Heart left ventricle (tissue), 16 donors: Measurements from ENCODE around the gene MITD1. TPM values are rescaled to one million over a fixed set of nuclear protein-coding genes. Genes with fewer than 3 reads are reported as not detected.
"Not testable (repeated sequence)": the region's sequence is repeated elsewhere in the genome, so short reads cannot be mapped to it uniquely, and the experiment has no call there.

ENCODE experiments used
- ATAC-seq, 4 donors: fragments of 200-7000 bp; cut with Tn5 transposase; one replicate each; pipeline ENCODE4 v1.9.1; 2020 to 2022; ENCODE audit warnings: moderate library complexity in 4 of 4, mild to moderate bottlenecking in 3 of 4, moderate number of reproducible peaks in 1 of 4
- DNase-seq, 5 donors: peaks; one replicate each; pipeline ENCODE4 v3.0.0-alpha.2; 2020
- H3K27ac ChIP-seq, 12 donors: fragments of 200-600 bp; sonication (generic) in 4 of 12; one replicate each; pipeline versions ENCODE4 v1.5.0 to v1.8.0; 2016 to 2022; ENCODE audit warnings: mild to moderate bottlenecking in 2 of 12
- H3K27me3 ChIP-seq, 9 donors: fragments of 200-600 bp; sonication (generic) in 2 of 9; one replicate each; pipeline versions ENCODE4 v1.5.1 to v1.8.0; 2016 to 2022; ENCODE audit warnings: mild to moderate bottlenecking in 3 of 9
- H3K36me3 ChIP-seq, 9 donors: fragments of 200-600 bp; sonication (generic) in 2 of 9; one replicate each; pipeline versions ENCODE4 v1.5.0 to v1.8.0; 2018 to 2022; ENCODE audit warnings: mild to moderate bottlenecking in 2 of 9
- H3K4me1 ChIP-seq, 12 donors: fragments of 200-600 bp; sonication (generic) in 4 of 12; one replicate each; pipeline versions ENCODE4 v1.5.0 to v1.8.0; 2016 to 2022; ENCODE audit warnings: mild to moderate bottlenecking in 3 of 12
- H3K4me3 ChIP-seq, 12 donors: fragments of 200-600 bp; sonication (generic) in 4 of 12; one replicate each; pipeline versions ENCODE4 v1.5.0 to v1.8.0; 2017 to 2022; ENCODE audit warnings: mild to moderate bottlenecking in 9 of 12, moderate library complexity in 4 of 12
- H3K9me3 ChIP-seq, 12 donors: fragments of 200-600 bp; sonication (generic) in 4 of 12; one replicate each; pipeline versions ENCODE4 v1.5.0 to v1.8.0; 2016 to 2022; ENCODE audit warnings: mild to moderate bottlenecking in 1 of 12
- POLR2A ChIP-seq, 2 donors: fragments of 450-650 bp; IDR thresholded peaks; one replicate each; pipeline ENCODE4 v1.6.1; 2017; ENCODE audit warnings: antibody characterized with exemption in 2 of 2, mild to moderate bottlenecking in 2 of 2, moderate library complexity in 2 of 2
- WGBS, 4 donors: extraction: QIAGEN DNeasy Blood & Tissue Kit in 2 of 4; methylation state at CpG; one replicate each; pipeline versions ENCODE4 v1.1.5 to v1.1.7; 2013 to 2018; 5-methylcytosine and 5-hydroxymethylcytosine counted together
- intact Hi-C, 10 donors: fragments of 100-400 bp; cut with DNase I; formaldehyde crosslinking; loops; one replicate each; pipeline versions ENCODE4 v1.11.1 to v1.14.2; 2022
- polyA plus RNA-seq, 2 donors: library from polyadenylated mRNA; stranded (reverse); fragments of 200-250 nt; gene quantifications; one replicate each; pipeline ENCODE4 v1.2.3, GENCODE V29; 2013
- total RNA-seq, 9 donors: library from RNA; depleted of rRNA in 2 of 9; stranded (reverse); fragments of >200 nt in 2 of 9; fragmentation: NEBNext Ultra II Directional in 3 of 9; extraction: Animal tissue kit (Norgen Biotek cat#: 25700) in 3 of 9; gene quantifications; one replicate each; pipeline versions ENCODE4 v1.1.0 to v1.2.4, GENCODE V29; 2016 to 2023
- TF ChIP-seq, protein P1 (sequence below), 12 donors: fragments of 200-600 bp; sonication (generic) in 4 of 12; IDR thresholded peaks; one replicate each; pipeline versions ENCODE4 v1.5.0 to v1.8.0; 2018 to 2022; ENCODE audit warnings: antibody characterized with exemption in 12 of 12, mild to moderate bottlenecking in 5 of 12
- donor health status: ischemic (EF 13 %, LVEDD 7.1; RV severe dilation, severe dysfunction).
- donor health status: healthy with polysubstance abuse.
- donor health status: DM: no; HTN: yes; CAD: no.
- donor health status: DM: no; HTN: no; CAD: no.
- donor health status: ischemic (EF 25% LVEDD 6.9; RV normal size, moderate dysfunction).
- donor health status: ischemic (EF 25% LVEDD 5.7; RV mildly dilated, moderate dysfunction).
- donor health status: healthy.
- donor health status: DM: yes; HTN: yes; CAD: no.
- donor health status: ischemic (EF 35%, LVEDD 5.7; RV mildly dilated, moderate dysfunction).
- donor health status: nonischemic (EF 11% LVEDD 7.7; RV severe dilation, severe dysfunction).
- donor health status: DM: yes; HTN: yes; CAD: no.
- donor health status: PGD.
- donor health status: ischemic (EF 29% LVEDD 5.4; RV normal size, mild dysfunction).
- donor health status: nonischemic (EF 23%, LVEDD 6.1; RV moderate dilation, normal function).

MITD1 gene
- total and polyA plus RNA-seq, 11 donors: 8.4 to 22.6 (median 14.1) TPM

DNA sequence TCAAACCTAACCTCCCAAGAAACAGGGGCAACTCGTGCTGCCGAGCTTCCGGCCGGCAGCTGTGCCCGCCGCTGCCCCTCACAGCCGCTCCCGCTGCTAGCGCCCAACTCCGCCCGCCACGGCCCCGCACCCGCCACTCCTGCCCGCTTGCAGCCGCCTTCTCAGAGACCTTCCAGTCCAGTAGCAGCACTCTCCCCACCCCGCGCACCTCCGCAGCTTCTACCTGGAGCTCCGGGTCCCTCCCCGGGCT lies 40.1 kb downstream of the MITD1 start:
- DNase-seq (no peak), ATAC-seq (peak; percentile 36 to 72 (median 64))
- no peaks in the 10 kb centered on the region for H3K9me3 ChIP-seq
- peaks cover 0 to 15% (median 4%) of the 10 kb centered on the region in 12 donors for H3K4me1 ChIP-seq
- intact Hi-C loops: loop anchor here in 1 of 10 donors (2.0 to 5.0 kb wide), 2 partner anchors 14 to 42 kb away; partner anchors contain the start of genes LIPT1, MITD1, MRPL30 and TSGA10
- H3K27me3 ChIP-seq: no peaks in the 10 kb centered on the region
- H3K27ac ChIP-seq: peak overlapping the region in 10 of 12 donors; percentile 43 to 88 (median 79)
- TF ChIP-seq, protein P1, sequence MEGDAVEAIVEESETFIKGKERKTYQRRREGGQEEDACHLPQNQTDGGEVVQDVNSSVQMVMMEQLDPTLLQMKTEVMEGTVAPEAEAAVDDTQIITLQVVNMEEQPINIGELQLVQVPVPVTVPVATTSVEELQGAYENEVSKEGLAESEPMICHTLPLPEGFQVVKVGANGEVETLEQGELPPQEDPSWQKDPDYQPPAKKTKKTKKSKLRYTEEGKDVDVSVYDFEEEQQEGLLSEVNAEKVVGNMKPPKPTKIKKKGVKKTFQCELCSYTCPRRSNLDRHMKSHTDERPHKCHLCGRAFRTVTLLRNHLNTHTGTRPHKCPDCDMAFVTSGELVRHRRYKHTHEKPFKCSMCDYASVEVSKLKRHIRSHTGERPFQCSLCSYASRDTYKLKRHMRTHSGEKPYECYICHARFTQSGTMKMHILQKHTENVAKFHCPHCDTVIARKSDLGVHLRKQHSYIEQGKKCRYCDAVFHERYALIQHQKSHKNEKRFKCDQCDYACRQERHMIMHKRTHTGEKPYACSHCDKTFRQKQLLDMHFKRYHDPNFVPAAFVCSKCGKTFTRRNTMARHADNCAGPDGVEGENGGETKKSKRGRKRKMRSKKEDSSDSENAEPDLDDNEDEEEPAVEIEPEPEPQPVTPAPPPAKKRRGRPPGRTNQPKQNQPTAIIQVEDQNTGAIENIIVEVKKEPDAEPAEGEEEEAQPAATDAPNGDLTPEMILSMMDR (IDR thresholded peaks at IDR 0.05): no peak
- TF ChIP-seq POLR2A (IDR thresholded peaks at IDR 0.05): peak in 1 of 2 donors; percentile 18
- H3K4me3 ChIP-seq: peak overlapping the region; percentile 62 to 99 (median 91)
- no peaks in the 10 kb centered on the region for H3K36me3 ChIP-seq
- WGBS, 4 donors: 0 to 2% (median 1%) methylated on average over 5 to 21 of the region's 21 CpGs

- no peak for ATAC-seq
- Histone ChIP-seq H3K9me3 (no peaks in the 10 kb centered on the region), H3K4me1 (peaks cover 0 to 15% (median 4%) of the 10 kb centered on the region in 12 donors), H3K27ac (peak overlapping the region in 10 of 12 donors; percentile 43 to 88 (median 79)), H3K36me3 (no peaks in the 10 kb centered on the region), H3K27me3 (no peaks in the 10 kb centered on the region), H3K4me3 (peak overlapping the region; percentile 62 to 99 (median 91))
- 27 to 30% (median 28%) methylated on average over 17 of the region's 17 CpGs for WGBS, 4 donors
- intact Hi-C loops: loop anchor here in 1 of 10 donors (2.0 to 5.0 kb wide), 2 partner anchors 15 to 42 kb away; partner anchors contain the start of genes LIPT1, MITD1, MRPL30 and TSGA10
- no peak for DNase-seq
- TF ChIP-seq, protein P1 (IDR thresholded peaks at IDR 0.05): no peak
- no peak for TF ChIP-seq POLR2A (IDR thresholded peaks at IDR 0.05)
Observed at GRCh38 chr2:99140056-99140859, 40.6 kb downstream of the MITD1 start.

DNA sequence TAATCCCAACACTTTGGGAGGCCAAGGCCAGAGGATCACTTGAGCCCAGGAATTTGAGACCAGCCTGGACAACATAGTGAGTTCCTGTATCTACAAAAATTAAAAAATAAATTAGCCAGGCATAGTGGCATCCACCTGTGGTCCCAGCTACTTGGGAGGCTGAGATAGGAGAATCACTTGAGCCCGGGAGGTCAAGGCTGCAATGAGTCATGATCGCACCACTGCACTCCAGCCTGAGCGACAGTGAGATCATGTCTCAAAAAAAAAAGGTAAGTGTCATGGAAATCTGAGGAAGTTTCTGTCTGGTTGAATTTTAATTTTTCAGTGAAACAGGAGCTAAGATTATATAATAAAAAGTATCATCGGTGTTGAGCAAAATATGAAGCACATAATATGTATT lies 41.9 kb downstream of the MITD1 start:
- TF ChIP-seq, protein P1 (IDR thresholded peaks at IDR 0.05): no peak
- TF ChIP-seq POLR2A (IDR thresholded peaks at IDR 0.05): no peak
- Histone ChIP-seq H3K27ac (no peak overlapping the region), H3K36me3 (no peaks in the 10 kb centered on the region), H3K9me3 (no peaks in the 10 kb centered on the region), H3K4me1 (peaks cover 0 to 15% (median 4%) of the 10 kb centered on the region in 12 donors), H3K4me3 (no peak overlapping the region), H3K27me3 (no peaks in the 10 kb centered on the region)
- 96 to 98% (median 97%) methylated on average over 4 of the region's 4 CpGs for WGBS, 4 donors
- DNase-seq (no peak), ATAC-seq (no peak)
- intact Hi-C loops: no loop called here

- WGBS, 4 donors: 84 to 93% (median 91%) methylated on average over 2 of the region's 2 CpGs
- H3K27me3 ChIP-seq, intact Hi-C loops, ATAC-seq, H3K36me3 ChIP-seq, H3K27ac ChIP-seq, H3K4me1 ChIP-seq, DNase-seq, H3K4me3 ChIP-seq: not testable (repeated sequence)
- peaks cover 0 to 37% (median 12%) of the 10 kb centered on the region in 12 donors for H3K9me3 ChIP-seq
Observed at GRCh38 chr2:99135044-99135556, 45.8 kb downstream of the MITD1 start.
